Naive thymus-derived CD4-positive, alpha-beta T cell (primary cell): ENCODE measurements around the gene EYA4. TPM values are rescaled to one million over a fixed set of nuclear protein-coding genes. Genes with fewer than 3 reads are reported as not detected.

Source experiments
- ATAC-seq: fragments of 150-1000 bp; cut with Tn5 transposase; 2 replicates; pipeline ENCODE4 v1.10.0; 2021; ENCODE audit warnings: mild to moderate bottlenecking, moderate library complexity
- CTCF ChIA-PET: fragments of 350-600 bp; sonication (Branson Sonifier 250); formaldehyde crosslinking; loops from one replicate; lab custom pipeline; 2021; ENCODE audit warnings: antibody characterized with exemption; lab: Charles Lee
- POLR2A ChIA-PET: fragments of 350-600 bp; sonication (Branson Sonifier 250); formaldehyde crosslinking; loops from one replicate; lab custom pipeline; 2021; ENCODE audit warnings: antibody characterized with exemption, inconsistent platforms; lab: Charles Lee
- DNase-seq, 9 donors: peaks; one replicate each; pipeline versions ENCODE4 v3.0.0 to v3.0.0-alpha.2; 2020 to 2022; ENCODE audit warnings: mixed read lengths in 1 of 9
- H3K27ac ChIP-seq: one replicate; pipeline ENCODE4 v1.7.0; 2013; ENCODE audit warnings: mild to moderate bottlenecking, low read depth, low read length, moderate library complexity
- H3K27me3 ChIP-seq, 2 donors: one replicate each; pipeline ENCODE4 v1.7.0; 2013; ENCODE audit warnings: low read length in 2 of 2, mild to moderate bottlenecking in 2 of 2, moderate library complexity in 2 of 2; ENCODE audit not compliant: control insufficient read depth in 2 of 2, insufficient read depth in 2 of 2
- H3K36me3 ChIP-seq, 3 experiments: 1 replicate in 2 of 3; 2 replicates in 1 of 3; pipeline ENCODE4 v1.7.0; 2013; ENCODE audit warnings: low read length in 3 of 3, mild to moderate bottlenecking in 3 of 3, moderate library complexity in 1 of 3; ENCODE audit not compliant: insufficient read depth in 3 of 3, control insufficient read depth in 2 of 3
- H3K4me1 ChIP-seq, 2 donors: one replicate each; pipeline ENCODE4 v1.7.0; 2013; ENCODE audit warnings: low read length in 2 of 2, mild to moderate bottlenecking in 2 of 2, moderate library complexity in 1 of 2; ENCODE audit not compliant: control insufficient read depth in 2 of 2, insufficient read depth in 2 of 2
- H3K4me3 ChIP-seq: 2 replicates; pipeline ENCODE4 v1.7.0; 2013; ENCODE audit warnings: mild to moderate bottlenecking, low read length
- H3K9me3 ChIP-seq, 3 experiments: 1 replicate in 2 of 3; 2 replicates in 1 of 3; pipeline ENCODE4 v1.7.0; 2013; ENCODE audit warnings: low read length in 3 of 3; ENCODE audit not compliant: control insufficient read depth in 2 of 3
- H3K27ac Mint-ChIP-seq, 9 donors: one replicate each; pipeline ENCODE4 v1.8.0; 2020 to 2022; ENCODE audit warnings: mixed read lengths in 9 of 9, mild to moderate bottlenecking in 8 of 9, moderate library complexity in 5 of 9, inconsistent platforms in 2 of 9
- H3K27me3 Mint-ChIP-seq, 5 donors: one replicate each; pipeline ENCODE4 v1.8.0; 2021 to 2022; ENCODE audit warnings: mixed read lengths in 5 of 5, mild to moderate bottlenecking in 1 of 5
- H3K36me3 Mint-ChIP-seq, 5 donors: one replicate each; pipeline ENCODE4 v1.8.0; 2020 to 2022; ENCODE audit warnings: mixed read lengths in 5 of 5, mild to moderate bottlenecking in 3 of 5, inconsistent platforms in 1 of 5
- H3K4me1 Mint-ChIP-seq, 7 donors: one replicate each; pipeline ENCODE4 v1.8.0; 2020 to 2022; ENCODE audit warnings: mixed read lengths in 7 of 7, mild to moderate bottlenecking in 3 of 7, inconsistent platforms in 1 of 7
- H3K4me3 Mint-ChIP-seq, 10 donors: one replicate each; pipeline ENCODE4 v1.8.0; 2020 to 2022; ENCODE audit warnings: mild to moderate bottlenecking in 10 of 10, mixed read lengths in 10 of 10, moderate library complexity in 6 of 10, inconsistent platforms in 2 of 10
- H3K9me3 Mint-ChIP-seq, 11 donors: one replicate each; pipeline ENCODE4 v1.8.0; 2020 to 2022; ENCODE audit warnings: mixed read lengths in 11 of 11, mild to moderate bottlenecking in 4 of 11, inconsistent platforms in 1 of 11, moderate library complexity in 1 of 11
- intact Hi-C, 2 donors: fragments of 100-400 bp; cut with micrococcal nuclease; formaldehyde crosslinking; loops; one replicate each; pipeline ENCODE4 v1.15.1; 2023
- polyA plus RNA-seq, 2 donors: library from polyadenylated mRNA; unstranded; fragments of 300-500 nt; fragmentation: Illumina TruSeq; gene quantifications; one replicate each; pipeline ENCODE4 v1.2.3, GENCODE V29; 2021
- total RNA-seq, 6 experiments: library from RNA in 5 of 6; stranded (reverse) in 5 of 6; gene quantifications; 1 replicate in 5 of 6; 2 replicates in 1 of 6; pipeline ENCODE4 v1.2.3 and lab custom pipeline; 2021 to 2026

Gene EYA4
- total and polyA plus RNA-seq, 7 experiments from 2014 or later: not detected

- Mint-ChIP-seq H3K27ac (no peak overlapping the region), H3K4me3 (no peak overlapping the region), H3K36me3 (no peaks in the 10 kb centered on the region), H3K9me3 (peaks cover 0 to 3% (median 0%) of the 10 kb centered on the region in 11 donors), H3K4me1 (no peaks in the 10 kb centered on the region), H3K27me3 (peaks cover 0 to 13% (median 0%) of the 10 kb centered on the region in 5 donors)
- ChIA-PET CTCF (no interaction called here), POLR2A (no interaction called here)
- no peak overlapping the region for H3K27ac ChIP-seq
- H3K4me3 ChIP-seq: no peak overlapping the region
- no peaks in the 10 kb centered on the region for H3K9me3 ChIP-seq
- H3K36me3 ChIP-seq: no peaks in the 10 kb centered on the region
- H3K27me3 ChIP-seq: no peaks in the 10 kb centered on the region
- H3K4me1 ChIP-seq: no peaks in the 10 kb centered on the region
- intact Hi-C loops: no loop called here
- DNase-seq (no peak), ATAC-seq (no peak)
Measured at GRCh38 chr6:133225560-133225959, 15.6 kb upstream of the EYA4 start.

DNA sequence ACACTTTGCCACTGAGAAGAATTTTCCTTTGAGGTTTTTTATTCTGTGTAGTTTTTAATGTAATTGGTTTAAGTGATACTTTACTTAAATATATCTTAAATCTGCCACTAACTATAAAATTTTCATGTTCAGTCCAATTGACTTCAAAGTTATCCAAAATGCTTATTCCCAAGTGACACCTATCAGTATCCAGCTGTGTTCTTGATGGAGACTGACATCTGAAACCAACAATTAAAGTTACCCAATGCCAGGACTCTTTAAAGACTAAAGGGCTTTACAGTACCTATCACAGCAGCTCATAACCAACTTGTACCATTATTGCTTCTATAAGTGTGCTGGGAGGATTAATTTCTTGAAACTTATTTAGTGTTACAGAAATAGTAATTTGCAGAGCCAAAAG lies 13.8 kb upstream of the EYA4 start:
- ATAC-seq (no peak), DNase-seq (no peak)
- Histone ChIP-seq H3K4me3 (no peak overlapping the region), H3K27me3 (no peaks in the 10 kb centered on the region), H3K4me1 (no peaks in the 10 kb centered on the region), H3K9me3 (no peaks in the 10 kb centered on the region), H3K36me3 (no peaks in the 10 kb centered on the region), H3K27ac (no peak overlapping the region)
- POLR2A ChIA-PET: no interaction called here
- intact Hi-C loops: no loop called here
- Mint-ChIP-seq H3K4me3 (no peak overlapping the region), H3K36me3 (no peaks in the 10 kb centered on the region), H3K27me3 (peaks cover 0 to 11% (median 0%) of the 10 kb centered on the region in 5 donors), H3K9me3 (peaks cover 0 to 7% (median 3%) of the 10 kb centered on the region in 11 donors), H3K4me1 (no peaks in the 10 kb centered on the region), H3K27ac (no peak overlapping the region)
- CTCF ChIA-PET: no interaction called here

DNA sequence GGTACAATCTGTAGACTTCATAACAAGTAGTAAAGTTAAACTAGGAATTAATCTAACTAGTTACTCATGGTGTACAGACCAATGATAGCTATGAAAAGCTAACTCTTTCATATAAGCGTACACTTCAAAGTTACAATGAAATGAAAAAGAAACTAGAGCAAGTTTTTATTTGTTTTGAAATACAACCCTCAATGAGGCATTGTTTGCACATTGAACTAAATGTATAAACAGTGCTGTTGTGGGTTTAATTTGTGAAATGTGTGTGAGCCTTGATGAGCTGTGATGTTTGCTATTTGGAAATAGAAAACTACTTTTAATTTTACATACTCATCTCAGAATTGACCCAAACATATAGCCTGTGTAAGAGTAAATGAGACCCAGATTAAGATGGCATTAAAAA lies 11.1 kb upstream of the EYA4 start:
- no peak for ATAC-seq
- H3K36me3 Mint-ChIP-seq: peaks cover 0 to 5% (median 0%) of the 10 kb centered on the region in 5 donors
- intact Hi-C loops: no loop called here
- DNase-seq: no peak
- H3K27ac Mint-ChIP-seq: no peak overlapping the region
- Histone ChIP-seq H3K4me1 (no peaks in the 10 kb centered on the region), H3K27ac (no peak overlapping the region), H3K9me3 (no peaks in the 10 kb centered on the region), H3K4me3 (no peak overlapping the region), H3K36me3 (no peaks in the 10 kb centered on the region), H3K27me3 (no peaks in the 10 kb centered on the region)
- POLR2A ChIA-PET: no interaction called here
- peaks cover 0 to 15% (median 8%) of the 10 kb centered on the region in 5 donors for H3K27me3 Mint-ChIP-seq
- H3K4me3 Mint-ChIP-seq: no peak overlapping the region
- H3K4me1 Mint-ChIP-seq: no peaks in the 10 kb centered on the region
- peaks cover 0 to 10% (median 4%) of the 10 kb centered on the region in 11 donors for H3K9me3 Mint-ChIP-seq
- CTCF ChIA-PET: no interaction called here

GRCh38 chr6:133235221-133235620 lies 5.9 kb upstream of the EYA4 start:
- Histone ChIP-seq H3K27ac (no peak overlapping the region), H3K36me3 (no peaks in the 10 kb centered on the region), H3K4me1 (no peaks in the 10 kb centered on the region), H3K4me3 (no peak overlapping the region), H3K9me3 (no peaks in the 10 kb centered on the region), H3K27me3 (no peaks in the 10 kb centered on the region)
- CTCF ChIA-PET: no interaction called here
- H3K9me3 Mint-ChIP-seq: peaks cover 0 to 10% (median 4%) of the 10 kb centered on the region in 11 donors
- H3K4me3 Mint-ChIP-seq: no peak overlapping the region
- ATAC-seq (no peak), DNase-seq (no peak)
- peaks cover 20 to 41% (median 23%) of the 10 kb centered on the region in 5 donors for H3K27me3 Mint-ChIP-seq
- POLR2A ChIA-PET: no interaction called here
- intact Hi-C loops: no loop called here
- H3K27ac Mint-ChIP-seq: no peak overlapping the region
- peaks cover 0 to 6% (median 0%) of the 10 kb centered on the region in 5 donors for H3K36me3 Mint-ChIP-seq
- peaks cover 0 to 5% (median under 1%) of the 10 kb centered on the region in 7 donors for H3K4me1 Mint-ChIP-seq

GRCh38 chr6:133236932-133237331 lies 4.2 kb upstream of the EYA4 start:
- H3K27ac Mint-ChIP-seq: no peak overlapping the region
- peaks cover 25 to 43% (median 35%) of the 10 kb centered on the region in 5 donors for H3K27me3 Mint-ChIP-seq
- H3K36me3 ChIP-seq: no peaks in the 10 kb centered on the region
- no peaks in the 10 kb centered on the region for H3K27me3 ChIP-seq
- no peaks in the 10 kb centered on the region for H3K4me1 ChIP-seq
- intact Hi-C loops: no loop called here
- no peaks in the 10 kb centered on the region for H3K9me3 ChIP-seq
- H3K4me3 ChIP-seq: no peak overlapping the region
- POLR2A ChIA-PET: no interaction called here
- no peak for DNase-seq
- peaks cover 0 to 9% (median 5%) of the 10 kb centered on the region in 7 donors for H3K4me1 Mint-ChIP-seq
- H3K27ac ChIP-seq: no peak overlapping the region
- no peak overlapping the region for H3K4me3 Mint-ChIP-seq
- H3K36me3 Mint-ChIP-seq: peaks cover 0 to 6% (median 0%) of the 10 kb centered on the region in 5 donors
- peaks cover 0 to 10% (median 2%) of the 10 kb centered on the region in 11 donors for H3K9me3 Mint-ChIP-seq
- ATAC-seq: no peak
- CTCF ChIA-PET: no interaction called here

- H3K36me3 ChIP-seq: no peaks in the 10 kb centered on the region
- no peaks in the 10 kb centered on the region for H3K4me1 ChIP-seq
- no peak overlapping the region for H3K27ac ChIP-seq
- ChIA-PET POLR2A (no interaction called here), CTCF (no interaction called here)
- no peak for DNase-seq
- peaks cover 0 to 5% (median 0%) of the 10 kb centered on the region in 11 donors for H3K9me3 Mint-ChIP-seq
- no peak overlapping the region for H3K4me3 ChIP-seq
- H3K4me3 Mint-ChIP-seq: peak overlapping the region in 4 of 10 donors; percentile 17 to 49 (median 33)
- H3K27me3 ChIP-seq: peaks cover 0 to 3% of the 10 kb centered on the region in 2 donors
- no peak for ATAC-seq
- peak overlapping the region in 1 of 9 donors; percentile 33 for H3K27ac Mint-ChIP-seq
- no peaks in the 10 kb centered on the region for H3K36me3 Mint-ChIP-seq
- intact Hi-C loops: loop anchor here in 1 of 2 donors (5.0 kb wide), 1 partner anchor 652 kb away; no protein-coding TSS in a partner anchor
- H3K9me3 ChIP-seq: no peaks in the 10 kb centered on the region
- peaks cover 3 to 19% (median 7%) of the 10 kb centered on the region in 7 donors for H3K4me1 Mint-ChIP-seq
- peaks cover 46 to 67% (median 56%) of the 10 kb centered on the region in 5 donors for H3K27me3 Mint-ChIP-seq
Measured at GRCh38 chr6:133240511-133241085, 559 bp upstream of the EYA4 start.
